GM21717 (cell line): ENCODE measurements around the gene ZNF516.

Experiments
- ATAC-seq: cut with Tn5 transposase; IDR thresholded peaks from one replicate; pipeline ENCODE4 v1.9.1; 2021; ENCODE audit warnings: mild to moderate bottlenecking, moderate library complexity; ENCODE audit not compliant: unreplicated experiment

The ZNF516 gene

GRCh38 chr18:76457475-76457874, 37.6 kb downstream of the ZNF516 start:
- no peak for ATAC-seq

- ATAC-seq = no peak
These were observed 38.2 kb downstream of the ZNF516 start for GRCh38 chr18:76456823-76457222.

GRCh38 chr18:76456018-76456750, 38.9 kb downstream of the ZNF516 start:
- no peak for ATAC-seq

GRCh38 chr18:76455003-76455676, 39.9 kb downstream of the ZNF516 start:
- ATAC-seq = no peak

GRCh38 chr18:76454418-76454817, 40.6 kb downstream of the ZNF516 start:
- ATAC-seq = no peak

- ATAC-seq = no peak
These were observed 41.1 kb downstream of the ZNF516 start for GRCh38 chr18:76453932-76454331.

GRCh38 chr18:76453057-76453561, 41.9 kb downstream of the ZNF516 start:
- ATAC-seq = no peak

GRCh38 chr18:76452357-76452756, 42.7 kb downstream of the ZNF516 start:
- ATAC-seq = no peak

GRCh38 chr18:76451396-76452331, 43.4 kb downstream of the ZNF516 start:
- no peak for ATAC-seq

- no peak for ATAC-seq
These were observed 44.3 kb downstream of the ZNF516 start for GRCh38 chr18:76450452-76451395.

- ATAC-seq = no peak
These were observed 46.0 kb downstream of the ZNF516 start for GRCh38 chr18:76449111-76449453.

GRCh38 chr18:76448256-76449110, 46.6 kb downstream of the ZNF516 start:
- no peak for ATAC-seq

GRCh38 chr18:76447258-76447890, 47.7 kb downstream of the ZNF516 start:
- no peak for ATAC-seq

GRCh38 chr18:76446321-76447257, 48.5 kb downstream of the ZNF516 start:
- ATAC-seq = no peak

GRCh38 chr18:76445741-76446232, 49.3 kb downstream of the ZNF516 start:
- no peak for ATAC-seq

- no peak for ATAC-seq
These were observed 49.8 kb downstream of the ZNF516 start for GRCh38 chr18:76445275-76445674.

- ATAC-seq = no peak
These were observed 50.5 kb downstream of the ZNF516 start for GRCh38 chr18:76444446-76445105.
